ENCODE data around the gene EHF.

DNA sequence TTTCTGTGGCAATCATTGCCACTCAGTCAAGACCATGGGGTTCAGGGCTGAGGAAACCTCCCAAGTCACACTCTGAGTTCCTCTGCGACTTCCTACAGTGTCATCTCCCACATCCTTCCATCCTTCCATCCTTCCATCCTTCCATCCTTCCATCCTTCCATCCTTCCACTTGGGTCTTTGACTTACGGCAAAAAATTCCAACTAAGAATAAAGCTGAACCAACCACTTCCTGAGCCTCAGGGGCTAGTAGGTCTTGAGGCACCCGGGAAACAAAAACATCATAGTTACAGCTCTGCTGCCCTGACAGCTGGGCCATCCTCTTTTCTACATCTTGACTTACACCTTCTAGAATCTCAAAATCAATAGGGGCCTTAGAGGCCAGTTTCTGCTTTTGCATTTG is 32.1 kb downstream of the EHF start:
- TF ChIP-seq EZH2 (IDR thresholded peaks at IDR 0.05; ENCODE audit: low read length, missing control alignments): no peak
- TF ChIP-seq, protein P1, sequence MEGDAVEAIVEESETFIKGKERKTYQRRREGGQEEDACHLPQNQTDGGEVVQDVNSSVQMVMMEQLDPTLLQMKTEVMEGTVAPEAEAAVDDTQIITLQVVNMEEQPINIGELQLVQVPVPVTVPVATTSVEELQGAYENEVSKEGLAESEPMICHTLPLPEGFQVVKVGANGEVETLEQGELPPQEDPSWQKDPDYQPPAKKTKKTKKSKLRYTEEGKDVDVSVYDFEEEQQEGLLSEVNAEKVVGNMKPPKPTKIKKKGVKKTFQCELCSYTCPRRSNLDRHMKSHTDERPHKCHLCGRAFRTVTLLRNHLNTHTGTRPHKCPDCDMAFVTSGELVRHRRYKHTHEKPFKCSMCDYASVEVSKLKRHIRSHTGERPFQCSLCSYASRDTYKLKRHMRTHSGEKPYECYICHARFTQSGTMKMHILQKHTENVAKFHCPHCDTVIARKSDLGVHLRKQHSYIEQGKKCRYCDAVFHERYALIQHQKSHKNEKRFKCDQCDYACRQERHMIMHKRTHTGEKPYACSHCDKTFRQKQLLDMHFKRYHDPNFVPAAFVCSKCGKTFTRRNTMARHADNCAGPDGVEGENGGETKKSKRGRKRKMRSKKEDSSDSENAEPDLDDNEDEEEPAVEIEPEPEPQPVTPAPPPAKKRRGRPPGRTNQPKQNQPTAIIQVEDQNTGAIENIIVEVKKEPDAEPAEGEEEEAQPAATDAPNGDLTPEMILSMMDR (conservative IDR thresholded peaks at IDR 0.05 in 1 of 2, IDR thresholded peaks at IDR 0.05 in 1 of 2; ENCODE audit: low read depth in 1 of 2, low read length in 2 of 2): no peak

Data from fibroblast of lung (primary cell).